Testis (tissue), 3 donors: ENCODE results near the gene IGSF9. TPM values are rescaled to one million over a fixed set of nuclear protein-coding genes. Genes with fewer than 3 reads are reported as not detected.

ENCODE experiments used
- DNase-seq: peaks from one replicate; pipeline ENCODE4 v3.0.0-alpha.2; 2019
- H3K27ac ChIP-seq, 2 donors: fragments of 200-600 bp; sonication (generic); one replicate each; pipeline ENCODE4 v1.5.1; 2019
- H3K27me3 ChIP-seq: fragments of 200-600 bp; sonication (generic); one replicate; pipeline ENCODE4 v1.5.1; 2019
- H3K36me3 ChIP-seq: fragments of 200-600 bp; sonication (generic); one replicate; pipeline ENCODE4 v1.5.1; 2017; ENCODE audit warnings: low read depth; ENCODE audit errors: missing control alignments
- H3K4me1 ChIP-seq: fragments of 200-600 bp; sonication (generic); one replicate; pipeline ENCODE4 v1.5.1; 2019
- H3K4me3 ChIP-seq, 2 donors: fragments of 200-600 bp; sonication (generic); one replicate each; pipeline ENCODE4 v1.5.1; 2017 to 2019
- H3K9me3 ChIP-seq: fragments of 200-600 bp; sonication (generic); one replicate; pipeline ENCODE4 v1.5.1; 2017
- POLR2A ChIP-seq: fragments of 450-650 bp; IDR thresholded peaks from one replicate; pipeline ENCODE4 v1.6.1; 2017; ENCODE audit warnings: antibody characterized with exemption, mild to moderate bottlenecking, moderate library complexity
- WGBS, 2 donors: methylation state at CpG; one replicate each; pipeline ENCODE4 v1.1.5; 2018; 5-methylcytosine and 5-hydroxymethylcytosine counted together
- intact Hi-C: fragments of 100-400 bp; cut with DNase I; formaldehyde crosslinking; loops from one replicate; pipeline ENCODE4 v1.15.1; 2023; ENCODE audit warnings: low total_unique reads
- polyA plus RNA-seq: library from polyadenylated mRNA; stranded (reverse); fragments of 350-450 nt; fragmentation: Illumina TruSeq; extraction: RNeasy Lipid Tissue Mini Kit (QIAGEN cat#74804); gene quantifications from one replicate; pipeline ENCODE4 v1.2.3, GENCODE V29; 2014; ENCODE audit warnings: low read depth, low replicate concordance; ENCODE audit not compliant: insufficient read depth
- total RNA-seq, 2 donors: library from RNA; depleted of rRNA; stranded (reverse); fragments of >200 nt; gene quantifications; one replicate each; pipeline ENCODE4 v1.2.3, GENCODE V29; 2016
- TF ChIP-seq, protein P1 (sequence below), 3 experiments: fragments of 450-650 bp in 2 of 3; fragments of 200-600 bp in 1 of 3; sonication (generic) in 1 of 3; IDR thresholded peaks; one replicate each; pipeline ENCODE4 v1.5.1; 2016 to 2019; ENCODE audit warnings: antibody characterized with exemption in 3 of 3, mild to moderate bottlenecking in 2 of 3, moderate library complexity in 1 of 3

The IGSF9 gene
- total and polyA plus RNA-seq, 3 donors from 2014 or later, result 4.8 to 10.2 (median 7.9) TPM

GRCh38 chr1:159929155-159930051 is 16.0 kb downstream of the IGSF9 start:
- Histone ChIP-seq H3K9me3 (no peaks in the 10 kb centered on the region), H3K4me1 (peaks cover 7% of the 10 kb centered on the region), H3K36me3 (no peaks in the 10 kb centered on the region), H3K27me3 (no peaks in the 10 kb centered on the region), H3K27ac (no peak overlapping the region), H3K4me3 (peak overlapping the region; percentile 4 to 55)
- TF ChIP-seq, protein P1, sequence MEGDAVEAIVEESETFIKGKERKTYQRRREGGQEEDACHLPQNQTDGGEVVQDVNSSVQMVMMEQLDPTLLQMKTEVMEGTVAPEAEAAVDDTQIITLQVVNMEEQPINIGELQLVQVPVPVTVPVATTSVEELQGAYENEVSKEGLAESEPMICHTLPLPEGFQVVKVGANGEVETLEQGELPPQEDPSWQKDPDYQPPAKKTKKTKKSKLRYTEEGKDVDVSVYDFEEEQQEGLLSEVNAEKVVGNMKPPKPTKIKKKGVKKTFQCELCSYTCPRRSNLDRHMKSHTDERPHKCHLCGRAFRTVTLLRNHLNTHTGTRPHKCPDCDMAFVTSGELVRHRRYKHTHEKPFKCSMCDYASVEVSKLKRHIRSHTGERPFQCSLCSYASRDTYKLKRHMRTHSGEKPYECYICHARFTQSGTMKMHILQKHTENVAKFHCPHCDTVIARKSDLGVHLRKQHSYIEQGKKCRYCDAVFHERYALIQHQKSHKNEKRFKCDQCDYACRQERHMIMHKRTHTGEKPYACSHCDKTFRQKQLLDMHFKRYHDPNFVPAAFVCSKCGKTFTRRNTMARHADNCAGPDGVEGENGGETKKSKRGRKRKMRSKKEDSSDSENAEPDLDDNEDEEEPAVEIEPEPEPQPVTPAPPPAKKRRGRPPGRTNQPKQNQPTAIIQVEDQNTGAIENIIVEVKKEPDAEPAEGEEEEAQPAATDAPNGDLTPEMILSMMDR (IDR thresholded peaks at IDR 0.05), result no peak
- no peak for TF ChIP-seq POLR2A
- intact Hi-C loops, result no loop called here
- 65 to 77% methylated on average over 22 to 48 of the region's 48 CpGs for WGBS, 2 donors
- peak; percentile 64 for DNase-seq

- no peak overlapping the region for H3K27ac ChIP-seq
- no peak overlapping the region for H3K4me3 ChIP-seq
- H3K36me3 ChIP-seq, result no peaks in the 10 kb centered on the region
- no peak for TF ChIP-seq POLR2A
- TF ChIP-seq, protein P1 (IDR thresholded peaks at IDR 0.05), result no peak
- no peak for DNase-seq
- no peaks in the 10 kb centered on the region for H3K27me3 ChIP-seq
- peaks cover 8% of the 10 kb centered on the region for H3K4me1 ChIP-seq
- 76 to 81% methylated on average over 5 to 18 of the region's 18 CpGs for WGBS, 2 donors
- intact Hi-C loops, result no loop called here
- no peaks in the 10 kb centered on the region for H3K9me3 ChIP-seq
These were observed 16.8 kb downstream of the IGSF9 start for GRCh38 chr1:159928491-159929050.

DNA sequence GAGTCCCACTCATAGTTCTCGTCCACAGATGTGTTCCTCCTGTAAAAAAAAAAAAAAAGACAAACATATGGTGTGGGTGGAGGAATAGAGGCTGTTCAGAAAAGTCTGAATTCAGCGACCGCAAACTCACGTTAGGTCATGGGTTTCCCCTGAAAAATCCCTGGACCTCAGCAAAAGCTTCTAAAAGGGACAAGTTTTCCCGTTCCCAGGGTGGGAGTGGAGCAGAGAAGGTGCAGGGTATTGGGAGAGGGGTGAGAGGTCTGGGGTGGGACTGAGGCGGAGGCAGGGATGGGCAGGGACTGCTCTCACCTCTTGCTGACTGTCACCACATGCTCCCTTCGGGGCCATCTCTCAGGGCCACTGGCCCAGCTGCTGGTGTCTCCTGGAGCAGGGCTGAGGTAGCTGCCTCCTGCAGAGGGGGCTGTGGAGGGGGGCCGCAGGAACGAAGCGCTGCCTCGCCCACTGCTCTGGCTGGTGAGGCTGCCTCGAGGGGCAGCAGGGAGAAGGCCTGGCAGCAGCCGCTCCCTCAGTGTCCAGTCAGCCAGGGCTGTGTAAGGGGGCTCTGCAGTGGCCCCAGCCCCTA is 17.5 kb downstream of the IGSF9 start:
- H3K36me3 ChIP-seq, result no peaks in the 10 kb centered on the region
- intact Hi-C loops, result no loop called here
- no peaks in the 10 kb centered on the region for H3K27me3 ChIP-seq
- H3K4me3 ChIP-seq, result no peak overlapping the region
- no peak for DNase-seq
- no peaks in the 10 kb centered on the region for H3K9me3 ChIP-seq
- peaks cover 14% of the 10 kb centered on the region for H3K4me1 ChIP-seq
- TF ChIP-seq POLR2A, result no peak
- TF ChIP-seq, protein P1 (IDR thresholded peaks at IDR 0.05), result no peak
- 69 to 80% methylated on average over 8 to 13 of the region's 13 CpGs for WGBS, 2 donors
- H3K27ac ChIP-seq, result no peak overlapping the region

GRCh38 chr1:159927211-159927848 is 18.1 kb downstream of the IGSF9 start:
- H3K4me3 ChIP-seq, result no peak overlapping the region
- no peaks in the 10 kb centered on the region for H3K9me3 ChIP-seq
- intact Hi-C loops, result no loop called here
- H3K36me3 ChIP-seq, result no peaks in the 10 kb centered on the region
- H3K27ac ChIP-seq, result no peak overlapping the region
- WGBS, 2 donors, result 89 to 90% methylated on average over 2 to 16 of the region's 16 CpGs
- H3K4me1 ChIP-seq, result peaks cover 20% of the 10 kb centered on the region
- no peaks in the 10 kb centered on the region for H3K27me3 ChIP-seq
- no peak for TF ChIP-seq POLR2A
- DNase-seq, result no peak

- peak; percentile 56 for DNase-seq
- intact Hi-C loops, result no loop called here
- peaks cover 28% of the 10 kb centered on the region for H3K4me1 ChIP-seq
- TF ChIP-seq, protein P1 (IDR thresholded peaks at IDR 0.05), result no peak
- no peak for TF ChIP-seq POLR2A
- no peaks in the 10 kb centered on the region for H3K9me3 ChIP-seq
- 0 to 2% methylated on average over 6 to 7 of the region's 7 CpGs for WGBS, 2 donors
- H3K27ac ChIP-seq, result peak overlapping the region; percentile 43 to 74
- H3K4me3 ChIP-seq, result peak overlapping the region; percentile 64 to 88
- H3K36me3 ChIP-seq, result no peaks in the 10 kb centered on the region
- no peaks in the 10 kb centered on the region for H3K27me3 ChIP-seq
These were observed 19.7 kb downstream of the IGSF9 start for GRCh38 chr1:159925719-159926078.
